K562 treated with DMSO at 1 percent for 4 hours (cell line): ENCODE measurements around the gene SLCO4C1. TPM values are rescaled to one million over a fixed set of nuclear protein-coding genes. Genes with fewer than 3 reads are reported as not detected.

Experiments used
- total RNA-seq: library from RNA; unstranded; fragments of 300-600 nt; gene quantifications from 2 replicates; pipeline ENCODE4 v1.2.3, GENCODE V29; 2022; ENCODE audit not compliant: insufficient read depth

SLCO4C1 gene
- total RNA-seq = 0.24 and 0.42 TPM in 2 replicates

GRCh38 chr5:102296178-102296817, at the start of gene SLCO4C1:
Gene SLCO4C1, minus strand, starts transcription at chr5:102296284. Its CDS starts 22 bp downstream, at chr5:102296262.

Other genes with a start within 250 kb of the SLCO4C1 start
- gene SLCO6A1, start 202.7 kb upstream of the SLCO4C1 start, total RNA-seq = not detected in 2 replicates